GM21825 (cell line): ENCODE results near the gene ATF6B.

Source experiments
- ATAC-seq: cut with Tn5 transposase; IDR thresholded peaks from one replicate; pipeline ENCODE4 v1.9.1; 2021; ENCODE audit warnings: mild to moderate bottlenecking, moderate library complexity; ENCODE audit not compliant: unreplicated experiment

Gene ATF6B

DNA sequence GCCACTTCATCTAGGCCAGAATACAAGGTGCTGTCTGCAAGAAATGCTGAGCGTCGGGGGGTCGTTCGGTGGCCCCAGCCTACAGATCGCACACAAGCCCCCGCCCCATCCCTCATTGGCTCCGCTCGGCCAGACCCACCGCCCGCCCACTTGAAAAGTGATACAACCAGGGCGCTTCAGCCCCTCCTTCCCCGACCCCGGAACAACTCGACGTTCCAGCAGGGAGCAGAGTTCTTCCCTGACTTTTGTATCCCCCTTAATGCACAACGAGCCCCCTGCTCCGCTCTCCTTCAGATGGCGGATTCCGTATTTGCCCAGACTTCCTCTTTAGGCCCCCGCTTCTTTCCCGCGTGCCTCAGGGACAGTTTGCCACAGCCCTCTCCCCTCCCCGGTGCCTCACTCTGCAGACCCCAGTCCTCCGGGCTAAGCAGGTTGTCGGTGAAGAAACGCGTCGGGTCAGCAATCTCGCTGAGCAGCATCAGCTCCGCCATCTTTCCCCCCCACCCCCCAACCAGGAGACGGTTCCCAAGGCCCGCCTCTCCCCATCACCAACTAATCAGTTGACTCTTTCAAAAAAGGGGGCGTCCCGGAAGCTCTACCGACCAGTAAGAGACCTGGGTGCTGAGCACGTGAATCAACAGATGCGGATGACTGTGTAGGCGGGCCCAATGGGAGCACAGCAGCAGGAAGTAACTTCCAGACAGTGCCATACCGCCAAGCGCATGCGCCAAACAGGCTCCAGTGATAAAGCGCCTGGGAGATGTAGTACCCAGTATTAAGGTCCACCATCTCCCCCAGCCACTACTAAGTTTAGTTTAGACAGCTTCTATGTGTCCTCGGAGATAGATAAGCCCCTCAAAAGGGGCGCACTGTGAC is at the start of gene ATF6B:
Gene ATF6B (minus strand): TSS at position 530 of the 876 bp plus-strand sequence. CDS start 39 bp downstream, at position 491.
- ATAC-seq, result peak; percentile 80

DNA sequence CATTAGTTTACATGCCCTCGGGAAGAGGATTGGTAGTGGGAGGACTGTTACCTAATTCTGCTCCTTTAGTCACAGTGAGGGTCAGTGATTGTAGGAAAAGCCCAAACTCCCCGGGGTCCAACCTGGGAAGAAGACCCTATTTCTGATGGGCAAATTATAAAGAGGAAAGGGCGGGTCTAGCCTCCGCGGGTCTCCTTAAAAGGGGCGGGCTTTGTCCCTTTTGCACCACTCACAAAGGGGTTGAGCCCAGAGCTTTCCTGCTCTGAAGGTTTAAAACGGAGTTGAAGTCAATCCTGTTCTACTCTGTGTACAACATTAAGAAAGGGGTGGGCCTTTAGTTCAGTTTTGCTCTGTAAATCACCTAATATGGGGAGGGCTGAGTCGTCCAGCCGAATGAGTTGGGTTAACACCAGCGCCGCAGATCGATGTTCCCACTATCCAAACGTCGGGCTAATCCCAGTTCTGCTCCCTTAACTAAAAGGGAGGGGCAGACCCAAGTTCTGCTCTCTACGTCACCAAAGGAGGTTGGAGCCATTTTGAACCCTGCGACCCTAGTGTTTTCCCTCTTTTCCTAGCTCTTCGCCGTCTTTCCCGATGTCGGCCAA is 49.2 kb upstream of the ATF6B start:
- peak; percentile 0 for ATAC-seq

DNA sequence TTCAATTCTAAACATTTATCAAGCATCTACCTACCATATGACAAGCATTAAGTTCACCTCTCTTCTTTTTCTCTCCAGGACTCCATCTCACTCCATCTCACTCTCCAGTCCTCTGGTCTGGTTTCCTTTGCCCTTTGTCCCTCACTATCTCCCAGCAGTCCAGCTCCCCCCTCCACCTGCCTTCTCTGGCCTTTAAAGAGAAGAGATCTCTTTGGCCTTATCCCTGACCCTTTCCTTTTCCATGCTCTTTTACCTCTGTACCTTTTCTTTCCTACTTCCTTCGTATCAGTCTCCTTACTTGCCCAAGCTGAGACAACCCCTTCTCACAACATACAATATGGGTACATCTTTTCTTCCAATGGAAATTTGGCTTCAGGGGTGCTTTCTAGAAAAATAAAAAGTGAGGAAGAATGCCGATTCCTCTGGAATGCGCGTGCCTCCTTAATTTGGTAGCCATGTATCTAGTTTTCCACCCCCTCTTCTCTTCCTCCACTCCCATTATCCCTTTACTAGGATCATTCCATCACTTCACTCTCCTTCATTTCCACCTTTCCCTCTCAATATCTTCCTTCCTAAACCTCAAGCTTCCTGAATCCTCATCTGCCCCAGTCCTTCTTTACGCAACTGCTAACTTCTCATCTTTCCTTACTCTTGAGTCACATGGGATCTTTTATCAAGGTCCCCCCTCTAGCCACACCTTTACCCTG is 48.6 kb upstream of the ATF6B start:
- no peak for ATAC-seq

DNA sequence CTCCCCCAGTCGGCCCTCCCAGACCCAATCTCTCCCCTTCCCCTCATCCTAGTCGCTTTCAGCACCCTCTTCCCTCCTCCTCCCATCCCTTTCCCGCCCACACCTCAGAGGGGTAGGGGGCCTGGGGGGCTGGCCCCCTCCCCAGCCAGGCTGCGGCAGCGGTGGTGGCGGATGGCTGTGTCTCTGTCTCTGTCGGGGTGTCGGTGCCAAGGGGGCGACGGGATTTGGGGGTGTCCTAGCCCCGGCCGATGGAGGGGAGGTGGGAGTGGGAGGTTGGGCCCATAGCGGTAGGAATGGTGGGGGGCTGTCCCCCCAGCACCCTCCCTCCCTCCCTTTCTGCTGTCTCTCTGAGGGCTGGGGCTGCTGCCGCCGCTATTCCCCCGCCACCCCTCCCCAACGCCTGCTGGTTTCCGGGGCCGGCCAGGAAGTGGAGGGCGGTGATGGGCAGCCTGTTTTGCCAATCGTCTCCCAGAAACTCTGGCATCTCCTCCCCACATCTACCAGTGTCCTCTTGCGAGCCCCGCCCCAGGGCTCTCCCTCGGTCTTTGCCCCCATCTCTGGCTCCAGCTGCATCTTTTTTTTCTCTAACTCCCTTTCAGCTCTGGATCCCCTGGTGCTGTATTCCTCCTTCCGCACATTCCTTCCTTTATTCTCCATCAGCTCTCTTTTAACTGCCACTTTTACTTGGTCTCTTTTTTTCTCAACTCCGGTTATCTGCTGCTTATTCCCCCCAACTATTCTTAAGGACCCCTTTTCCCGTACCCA is 47.8 kb upstream of the ATF6B start, which contains the start of gene AGPAT1:
Gene AGPAT1 (minus strand): TSS at position 374 of the 765 bp plus-strand sequence. CDS start 4,588 bp downstream, outside the sequence.
- ATAC-seq, result peak; percentile 39

DNA sequence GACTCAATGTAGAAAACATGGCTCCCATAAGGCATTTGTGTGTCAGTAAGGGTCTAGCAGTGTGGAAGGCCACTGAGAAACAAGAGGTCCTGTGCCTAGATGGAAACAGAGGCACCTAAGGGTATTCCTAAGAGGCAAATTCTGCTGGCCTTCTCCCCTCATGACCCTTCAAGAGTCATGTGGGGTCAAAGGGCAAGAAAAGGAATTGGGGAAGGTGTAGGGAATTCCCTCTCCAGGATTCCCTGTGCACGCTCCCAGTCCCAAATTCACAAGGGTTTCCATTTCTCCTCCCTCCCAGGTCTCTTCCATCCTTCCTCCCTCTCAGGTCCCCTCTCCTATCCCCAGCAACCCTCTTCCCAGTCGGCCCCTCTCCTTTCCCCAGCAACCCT is 47.3 kb upstream of the ATF6B start:
- no peak for ATAC-seq

DNA sequence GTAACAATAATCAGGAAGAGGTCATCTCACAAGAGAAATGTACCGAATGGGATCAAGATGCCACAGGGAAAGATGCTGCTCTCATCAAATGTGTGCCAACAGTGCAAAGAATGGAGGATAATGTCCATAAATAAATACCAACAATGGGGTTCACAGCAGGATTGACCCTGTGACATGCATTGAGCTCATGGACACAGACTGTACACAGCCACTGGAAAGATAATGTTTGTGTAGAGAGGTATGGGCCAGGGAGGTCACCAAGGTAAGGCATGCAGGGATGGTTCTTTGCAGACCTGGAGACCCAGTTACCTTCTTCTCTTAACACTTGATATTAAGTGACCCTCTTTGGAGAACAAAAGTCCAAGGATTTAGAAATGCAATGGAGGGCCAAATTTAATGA is 46.4 kb upstream of the ATF6B start:
- ATAC-seq, result no peak

DNA sequence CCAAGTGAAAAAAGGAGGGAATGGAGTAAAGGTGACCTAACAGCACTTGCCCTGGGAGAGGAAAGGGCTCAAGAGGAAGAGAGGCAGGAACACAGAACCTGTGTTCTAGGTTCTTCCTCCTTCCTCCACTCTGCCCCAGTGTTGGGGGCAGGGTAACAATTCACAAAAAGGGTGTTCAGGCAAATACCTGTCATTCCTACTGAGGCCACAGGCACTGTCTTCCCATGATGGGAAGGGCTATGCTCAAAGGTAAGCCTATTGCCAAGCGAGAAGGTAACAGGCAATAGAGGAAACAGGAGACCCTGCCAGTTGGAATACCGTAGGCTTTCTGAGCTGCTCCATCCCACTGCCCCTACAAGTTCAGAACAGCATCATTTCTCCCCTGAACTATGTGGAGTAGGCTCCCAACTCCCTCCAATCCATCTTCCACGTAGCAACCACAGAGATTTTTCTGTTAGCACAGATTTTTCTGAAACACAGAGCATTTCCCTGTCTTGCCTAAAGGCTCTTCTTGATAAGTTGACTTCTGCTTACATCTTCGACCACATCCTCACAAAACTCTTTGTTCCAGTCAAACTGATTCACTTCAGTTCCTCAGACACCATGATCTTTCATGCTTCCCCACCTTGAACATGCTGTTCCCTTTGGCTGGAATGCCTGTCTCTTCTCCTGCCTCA is 45.1 kb upstream of the ATF6B start:
- no peak for ATAC-seq

DNA sequence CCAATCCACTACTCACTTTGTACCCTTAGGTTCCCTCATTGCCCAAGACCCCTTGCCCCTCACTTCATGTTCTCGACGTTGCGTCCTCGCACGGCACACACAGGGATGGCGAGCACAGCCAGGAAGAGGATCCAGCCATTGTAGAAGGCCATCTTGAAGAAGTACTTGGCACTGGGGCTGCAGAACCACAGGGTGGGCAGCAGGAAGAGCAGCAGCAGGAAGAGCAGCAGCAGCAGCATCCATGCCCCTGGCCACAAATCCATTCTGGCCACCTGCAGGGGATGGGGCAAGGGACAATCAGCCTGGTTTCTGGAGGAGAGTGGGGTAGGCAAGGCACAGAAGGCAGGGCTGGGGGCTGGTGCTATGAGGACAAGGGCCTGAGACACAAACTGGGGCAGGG is 43.2 kb upstream of the ATF6B start:
- ATAC-seq, result no peak

DNA sequence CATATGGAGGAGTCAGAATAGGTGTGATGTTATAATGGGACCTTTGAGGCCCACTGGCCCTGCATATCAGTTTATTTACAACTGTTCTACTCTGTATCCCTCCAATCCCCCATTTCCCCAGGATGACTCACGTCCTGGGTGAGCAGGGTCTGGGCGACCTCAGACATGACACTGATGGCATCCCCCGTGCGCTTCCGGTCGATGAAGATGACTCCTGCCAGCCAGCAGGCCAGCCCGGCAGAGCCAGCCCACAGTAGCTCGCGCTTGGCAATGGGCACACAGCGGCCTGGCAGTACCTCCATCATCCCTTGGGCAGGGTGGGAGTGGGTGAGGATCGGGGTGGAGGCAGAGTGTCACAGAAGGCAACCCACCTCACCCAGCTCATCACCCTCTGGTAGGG is 42.2 kb upstream of the ATF6B start:
- no peak for ATAC-seq

DNA sequence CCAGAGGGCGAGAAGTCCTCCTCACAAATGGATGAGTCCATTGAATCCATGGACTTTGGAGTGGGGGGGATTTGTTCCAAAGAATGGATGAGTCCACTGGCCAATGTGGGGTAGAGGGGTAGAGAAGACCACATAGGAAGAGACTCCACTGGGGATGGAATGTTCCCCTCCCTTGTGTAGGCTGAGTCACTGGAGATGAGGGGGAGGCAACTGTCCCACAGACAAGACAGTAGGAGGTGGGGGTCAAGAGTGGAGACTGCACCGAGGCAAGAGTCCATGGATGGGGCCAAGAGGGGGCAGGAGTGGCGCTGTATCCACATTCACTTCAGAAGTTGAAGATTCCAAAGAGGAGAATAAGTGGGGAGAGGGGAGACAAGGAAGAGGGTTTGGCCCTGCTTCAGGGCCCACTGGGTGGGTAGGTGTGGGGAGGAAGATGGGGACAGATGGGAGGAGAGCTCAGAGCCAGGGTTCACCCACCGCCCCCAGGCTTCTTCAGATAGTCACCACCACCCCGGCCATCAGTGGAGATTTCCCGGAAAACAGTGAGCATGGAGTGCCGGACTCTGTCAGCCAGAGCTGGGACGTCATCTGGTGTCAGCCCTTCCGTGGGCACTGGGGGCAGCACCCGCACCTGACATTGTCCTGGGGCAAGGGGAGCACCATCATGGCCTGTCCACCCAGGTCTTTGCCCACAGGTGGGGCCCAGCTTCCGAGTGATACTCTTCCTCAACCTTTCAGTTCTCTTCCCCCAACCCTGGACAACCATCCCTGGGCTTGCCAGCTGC is 41.0 kb upstream of the ATF6B start:
- ATAC-seq, result no peak

DNA sequence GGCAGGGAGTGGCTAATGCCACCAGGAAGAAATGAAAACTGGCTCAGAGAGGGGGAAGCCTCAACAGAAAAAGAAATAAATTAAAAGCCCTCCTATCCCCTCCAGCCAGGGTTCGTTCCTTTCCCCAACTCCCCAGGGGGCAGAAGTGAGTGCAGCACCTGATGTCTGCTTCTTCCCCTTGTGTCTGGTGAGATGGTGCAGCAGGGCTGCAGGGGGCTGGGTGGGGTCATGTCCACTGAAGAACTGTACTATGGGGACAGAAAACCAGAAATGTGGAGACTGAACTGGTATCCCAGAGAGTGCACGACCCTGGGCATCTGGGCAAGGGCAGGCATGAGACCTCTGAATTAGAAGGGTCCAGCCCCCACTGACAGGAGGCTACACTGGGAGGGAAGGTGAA is 40.3 kb upstream of the ATF6B start:
- ATAC-seq, result no peak

DNA sequence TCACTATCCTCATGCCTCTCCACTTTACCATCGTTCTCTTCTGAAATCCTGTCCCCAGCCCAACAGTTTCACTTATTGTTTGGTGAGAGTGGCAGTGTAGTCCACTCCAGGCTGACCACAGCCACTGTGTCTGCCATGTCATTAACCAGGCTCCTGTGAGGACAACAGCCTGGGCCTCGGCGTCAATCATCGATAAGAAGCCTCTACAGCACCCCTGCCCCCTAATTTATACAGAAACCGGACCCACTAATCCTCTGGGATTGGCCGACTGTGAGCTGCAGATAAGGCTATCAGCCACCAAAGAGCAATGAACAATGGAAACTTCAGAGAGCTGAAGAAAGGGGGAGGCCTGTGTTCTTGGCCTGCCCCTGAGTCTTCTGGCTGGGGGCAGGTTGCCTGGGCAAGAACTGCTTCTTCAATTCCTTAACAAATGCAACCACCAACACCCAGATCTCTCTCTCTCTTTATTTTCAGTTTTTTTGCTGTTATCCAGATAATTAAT is 39.8 kb upstream of the ATF6B start:
- ATAC-seq, result no peak

DNA sequence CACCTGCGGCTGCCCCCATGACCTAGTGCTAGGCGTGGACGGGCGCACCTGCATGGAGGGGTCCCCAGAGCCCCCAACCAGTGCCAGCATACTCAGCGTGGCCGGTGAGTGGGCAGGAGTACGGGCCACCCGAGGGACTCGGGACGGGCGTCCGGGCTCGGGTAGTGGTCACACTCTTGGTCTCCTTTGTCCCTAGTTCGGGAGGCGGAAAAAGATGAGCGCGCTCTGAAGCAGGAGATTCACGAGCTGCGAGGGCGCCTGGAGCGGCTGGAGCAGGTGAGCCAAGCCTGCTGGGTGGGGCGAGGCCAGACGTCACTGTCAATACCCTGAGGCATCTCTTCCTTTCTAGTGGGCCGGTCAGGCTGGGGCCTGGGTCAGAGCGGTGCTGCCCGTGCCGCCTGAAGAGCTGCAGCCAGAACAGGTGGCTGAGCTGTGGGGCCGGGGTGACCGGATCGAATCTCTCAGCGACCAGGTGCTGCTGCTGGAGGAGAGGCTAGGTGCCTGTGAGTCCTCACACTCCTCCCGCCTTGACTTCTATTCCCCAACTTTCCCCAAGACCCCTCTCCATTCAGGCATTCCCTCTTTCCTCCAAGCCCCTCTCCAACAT is 39.2 kb upstream of the ATF6B start:
- no peak for ATAC-seq

DNA sequence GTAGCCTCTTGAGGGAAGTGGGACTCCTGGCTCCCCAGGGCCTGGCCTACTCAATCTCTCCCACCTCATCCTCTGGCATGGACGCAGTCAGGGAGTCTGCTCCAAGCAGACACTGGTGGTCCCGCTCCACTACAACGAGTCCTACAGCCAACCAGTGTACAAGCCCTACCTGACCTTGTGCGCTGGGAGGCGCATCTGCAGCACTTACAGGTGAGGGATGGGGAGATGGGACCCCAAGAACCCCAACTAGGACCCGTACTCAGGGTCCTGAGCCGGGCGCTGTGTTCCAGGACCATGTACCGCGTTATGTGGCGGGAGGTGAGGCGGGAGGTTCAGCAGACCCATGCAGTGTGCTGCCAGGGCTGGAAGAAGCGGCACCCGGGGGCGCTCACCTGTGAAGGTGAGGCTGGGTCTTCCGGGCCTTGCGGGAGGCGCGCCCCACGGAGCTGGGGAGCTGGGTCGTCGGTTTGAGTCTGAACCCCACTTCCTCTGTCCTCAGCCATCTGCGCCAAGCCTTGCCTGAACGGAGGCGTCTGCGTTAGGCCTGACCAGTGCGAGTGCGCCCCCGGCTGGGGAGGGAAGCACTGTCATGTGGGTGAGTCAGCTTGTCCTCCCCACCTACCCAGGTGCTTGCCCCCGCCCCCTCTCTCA is 38.5 kb upstream of the ATF6B start:
- ATAC-seq, result no peak

DNA sequence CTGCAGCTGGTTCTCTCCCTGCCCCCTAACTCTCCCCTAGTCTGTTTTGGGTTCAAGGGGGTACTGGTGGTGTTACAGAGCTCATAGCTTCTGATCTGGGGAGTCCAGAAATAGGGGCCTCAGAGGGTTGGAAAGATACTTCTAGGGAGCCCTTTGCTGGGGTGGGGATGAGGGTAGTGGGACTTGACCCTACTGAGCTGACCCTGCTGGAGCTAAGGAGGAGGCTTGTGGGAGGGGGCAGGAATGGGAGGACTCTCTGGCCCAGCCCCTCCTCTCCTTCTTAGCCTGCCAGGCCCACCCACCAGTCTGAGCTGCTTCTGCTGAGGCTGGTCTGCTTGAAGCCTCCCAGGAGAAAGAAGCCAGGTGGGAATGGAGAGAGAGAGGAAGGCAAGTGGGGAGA is 36.2 kb upstream of the ATF6B start, which contains the start of gene EGFL8:
Gene EGFL8 (plus strand): TSS at position 301 of the 400 bp plus-strand sequence. CDS start 1,571 bp downstream, outside the sequence.
- ATAC-seq, result no peak

DNA sequence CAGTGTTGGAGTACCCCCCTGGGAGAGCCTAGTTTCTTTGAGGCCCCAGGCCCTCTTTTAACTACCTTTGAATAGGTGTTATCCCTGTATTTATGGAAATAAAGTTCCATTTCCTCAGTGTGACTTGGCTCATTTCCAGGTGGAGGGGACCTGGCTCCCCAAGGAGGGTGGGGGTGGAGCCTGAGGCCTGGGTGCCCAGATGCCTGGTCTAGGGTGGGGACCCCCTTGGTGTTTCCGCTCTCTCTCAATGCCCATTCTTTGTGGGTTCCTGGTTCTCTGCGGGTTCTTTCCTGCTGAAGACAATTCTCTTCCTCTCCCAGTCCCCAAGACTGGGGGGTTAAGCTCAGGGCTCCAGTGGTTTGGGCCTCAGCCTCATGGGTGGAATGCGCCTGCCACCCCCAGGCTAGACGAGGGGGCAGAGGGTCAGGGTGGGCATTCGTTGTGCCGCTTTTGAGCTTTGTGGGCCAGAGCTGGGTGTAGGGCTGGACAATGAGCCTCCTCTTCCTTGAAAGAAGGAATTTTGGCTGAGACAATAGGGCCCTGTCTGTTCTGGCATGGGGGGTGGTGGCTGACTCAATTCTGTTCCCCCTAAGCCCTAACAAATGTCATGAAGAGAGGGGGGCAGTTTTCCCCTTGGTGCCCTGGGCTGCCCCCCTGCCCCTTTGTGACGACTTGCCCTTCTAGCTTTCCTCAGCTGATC is 35.7 kb upstream of the ATF6B start:
- no peak for ATAC-seq

DNA sequence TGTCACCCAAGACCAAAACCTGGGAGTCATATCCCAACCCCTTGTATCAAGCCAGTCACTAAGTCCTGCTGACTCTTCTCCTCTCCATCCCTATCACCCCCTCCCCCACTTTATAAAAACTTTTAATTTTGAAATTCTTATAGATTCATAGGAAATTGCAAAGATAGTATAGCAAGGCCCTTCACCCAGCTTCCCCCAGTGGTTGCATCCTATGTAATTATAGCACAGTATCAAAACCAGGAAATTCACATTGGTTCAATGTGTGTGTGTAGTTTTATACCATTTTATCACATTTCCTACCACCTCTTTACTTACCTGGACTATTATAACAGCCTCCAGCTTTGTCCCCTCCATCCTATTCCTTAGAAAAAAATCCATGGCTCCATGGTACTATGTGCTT is 30.0 kb upstream of the ATF6B start:
- no peak for ATAC-seq

DNA sequence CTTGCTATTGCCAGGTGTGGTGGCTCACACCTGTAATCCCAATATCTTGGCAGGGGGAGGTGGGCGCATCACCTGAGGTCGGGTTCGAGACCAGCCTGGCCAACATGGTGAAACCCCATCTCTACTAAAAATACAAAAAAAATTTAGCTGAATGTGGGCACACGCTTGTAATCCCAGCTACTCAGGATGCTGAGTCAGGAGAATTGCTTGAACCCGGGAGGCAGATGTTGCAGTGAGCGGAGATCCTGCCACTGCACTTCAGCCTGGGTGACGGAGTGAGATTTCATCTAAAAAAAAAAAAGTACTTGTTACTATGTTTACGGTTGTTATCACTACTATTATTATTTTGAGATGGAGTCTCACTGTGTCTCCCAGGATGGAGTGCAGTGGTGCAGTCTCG is 28.8 kb upstream of the ATF6B start:
- ATAC-seq, result no peak
